Measurements from ENCODE around the gene RALGAPB.
"Not testable (repeated sequence)": the region's sequence is repeated elsewhere in the genome, so short reads cannot be mapped to it uniquely, and the experiment has no call there.

Gene RALGAPB

DNA sequence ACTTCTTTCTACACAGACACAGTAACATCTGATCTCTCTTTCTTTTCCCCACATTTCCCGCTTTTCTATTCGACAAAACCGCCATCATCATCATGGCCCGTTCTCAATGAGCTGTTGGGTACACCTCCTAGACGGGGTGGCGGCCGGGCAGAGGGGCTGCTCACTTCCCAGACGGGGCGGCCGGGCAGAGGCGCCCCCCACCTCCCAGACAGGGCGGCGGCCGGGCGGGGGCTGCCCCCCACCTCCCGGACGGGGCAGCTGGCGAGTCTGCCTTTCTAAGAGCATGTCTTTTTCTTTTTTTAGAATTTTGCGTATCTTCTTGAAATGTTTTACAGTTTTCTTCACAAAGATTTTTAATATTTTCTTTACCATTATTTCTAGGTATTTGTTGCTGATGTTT, 39.1 kb downstream of the RALGAPB start:
- not testable (repeated sequence) for H3K9ac ChIP-seq (ENCODE audit: low read length); H3K4me3 ChIP-seq (ENCODE audit: insufficient read depth in 1 of 2, low read depth in 1 of 2, low read length in 2 of 2); H2AFZ ChIP-seq (ENCODE audit: low read depth, low read length); H3K4me1 ChIP-seq (ENCODE audit: control insufficient read depth, insufficient read depth, low read depth, low read length); H4K8ac ChIP-seq (ENCODE audit: low read length); H2BK12ac ChIP-seq (ENCODE audit: low read length in 2 of 2); H3K9me3 ChIP-seq (ENCODE audit: control insufficient read depth, low read length); H3K18ac ChIP-seq (ENCODE audit: low read depth in 1 of 2, low read length in 2 of 2); H2BK120ac ChIP-seq (ENCODE audit: low read depth, low read length); H3K27me3 ChIP-seq (ENCODE audit: control insufficient read depth in 1 of 2, insufficient read depth in 1 of 2, low read length in 2 of 2); H3K14ac ChIP-seq (ENCODE audit: low read length in 2 of 2); H3K23ac ChIP-seq (ENCODE audit: low read length in 2 of 2); H3K4me2 ChIP-seq (ENCODE audit: low read length, poor library complexity, severe bottlenecking); H3K27ac ChIP-seq (ENCODE audit: low read length, poor library complexity, severe bottlenecking); H3K4ac ChIP-seq (ENCODE audit: low read depth in 1 of 2, low read length in 2 of 2); DNase-seq; H4K91ac ChIP-seq (ENCODE audit: low read length); H2BK5ac ChIP-seq (ENCODE audit: low read depth, low read length, poor library complexity, severe bottlenecking); H2AK5ac ChIP-seq (ENCODE audit: low read length, severe bottlenecking); H2BK15ac ChIP-seq (ENCODE audit: low read depth, poor library complexity, severe bottlenecking)
- Histone ChIP-seq H3K79me1 (replicated peaks; ENCODE audit: low read length, poor library complexity, severe bottlenecking) (peaks cover 17% of the 10 kb centered on the region), H3K36me3 (ENCODE audit: control insufficient read depth in 1 of 2, insufficient read depth in 2 of 2, low read depth in 1 of 2, low read length in 2 of 2) (peaks cover 13 to 55% of the 10 kb centered on the region in 2 experiments)
- 99% methylated on average over 11 of the region's 19 CpGs for WGBS

DNA sequence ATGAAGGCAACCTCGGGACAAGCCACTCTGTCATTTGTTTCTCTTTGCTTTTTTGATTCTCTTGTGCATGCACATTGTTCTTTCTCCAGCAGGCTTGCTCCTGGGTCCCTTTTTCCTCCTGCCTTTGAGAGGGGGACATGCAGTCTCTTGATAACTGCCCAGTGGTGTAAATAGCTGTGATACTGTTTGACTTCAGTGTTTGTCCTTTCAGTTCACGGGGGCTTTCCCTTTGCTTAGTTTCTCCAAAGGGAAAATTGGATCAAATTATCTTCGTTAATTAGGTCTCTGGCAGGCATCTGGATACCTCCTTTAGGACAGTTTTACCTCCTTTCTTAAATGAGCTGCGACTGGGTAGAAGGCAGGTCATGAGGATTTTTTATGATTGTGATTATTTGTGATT, 41.5 kb downstream of the RALGAPB start:
- H3K27me3 ChIP-seq (ENCODE audit: control insufficient read depth in 1 of 2, insufficient read depth in 1 of 2, low read length in 2 of 2) = no peaks in the 10 kb centered on the region
- H3K14ac ChIP-seq (ENCODE audit: low read length in 2 of 2) = no peak overlapping the region
- no peak overlapping the region for H3K4me2 ChIP-seq (ENCODE audit: low read length, poor library complexity, severe bottlenecking)
- H3K79me1 ChIP-seq (replicated peaks; ENCODE audit: low read length, poor library complexity, severe bottlenecking) = peaks cover 18% of the 10 kb centered on the region
- no peak overlapping the region for H2BK15ac ChIP-seq (ENCODE audit: low read depth, poor library complexity, severe bottlenecking)
- H3K9me3 ChIP-seq (ENCODE audit: control insufficient read depth, low read length) = no peaks in the 10 kb centered on the region
- no peak for DNase-seq
- no peak overlapping the region for H3K18ac ChIP-seq (ENCODE audit: low read depth in 1 of 2, low read length in 2 of 2)
- H4K91ac ChIP-seq (ENCODE audit: low read length) = no peak overlapping the region
- no peak overlapping the region for H2BK5ac ChIP-seq (ENCODE audit: low read depth, low read length, poor library complexity, severe bottlenecking)
- H3K4me3 ChIP-seq (ENCODE audit: insufficient read depth in 1 of 2, low read depth in 1 of 2, low read length in 2 of 2) = no peak overlapping the region
- no peak overlapping the region for H3K23ac ChIP-seq (ENCODE audit: low read length in 2 of 2)
- H4K8ac ChIP-seq (ENCODE audit: low read length) = no peak overlapping the region
- H3K4me1 ChIP-seq (ENCODE audit: control insufficient read depth, insufficient read depth, low read depth, low read length) = no peaks in the 10 kb centered on the region
- 98% methylated on average over 4 of the region's 4 CpGs for WGBS
- H2AK5ac ChIP-seq (ENCODE audit: low read length, severe bottlenecking) = no peak overlapping the region
- H3K36me3 ChIP-seq (ENCODE audit: control insufficient read depth in 1 of 2, insufficient read depth in 2 of 2, low read depth in 1 of 2, low read length in 2 of 2) = peaks cover 19 to 64% of the 10 kb centered on the region in 2 experiments
- H2AFZ ChIP-seq (ENCODE audit: low read depth, low read length) = no peak overlapping the region
- no peak overlapping the region for H2BK120ac ChIP-seq (ENCODE audit: low read depth, low read length)
- H2BK12ac ChIP-seq (ENCODE audit: low read length in 2 of 2) = no peak overlapping the region
- H3K27ac ChIP-seq (ENCODE audit: low read length, poor library complexity, severe bottlenecking) = no peak overlapping the region
- no peak overlapping the region for H3K9ac ChIP-seq (ENCODE audit: low read length)
- no peak overlapping the region for H3K4ac ChIP-seq (ENCODE audit: low read depth in 1 of 2, low read length in 2 of 2)

DNA sequence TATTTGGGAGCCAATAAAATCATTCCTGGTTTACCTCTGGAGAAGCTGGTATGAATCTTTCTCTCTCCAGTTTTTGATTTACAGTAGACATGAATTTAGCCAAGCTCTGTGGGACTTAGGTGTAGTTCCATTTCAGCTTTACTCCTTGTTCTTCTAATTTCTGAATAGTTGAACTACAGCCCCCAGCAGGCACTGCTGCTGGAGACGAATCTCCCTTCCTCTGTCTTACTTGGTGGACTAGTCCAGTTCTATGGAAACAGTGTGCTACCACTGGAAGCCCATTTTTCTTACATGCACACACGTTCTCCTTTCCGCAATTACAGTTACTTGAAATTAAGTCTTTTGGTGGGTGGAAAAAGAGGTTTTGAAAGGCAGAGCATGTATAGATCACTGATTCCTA, 42.3 kb downstream of the RALGAPB start:
- H3K27ac ChIP-seq (ENCODE audit: low read length, poor library complexity, severe bottlenecking) = no peak overlapping the region
- no peak overlapping the region for H3K18ac ChIP-seq (ENCODE audit: low read depth in 1 of 2, low read length in 2 of 2)
- no peak overlapping the region for H3K4me3 ChIP-seq (ENCODE audit: insufficient read depth in 1 of 2, low read depth in 1 of 2, low read length in 2 of 2)
- peaks cover 16% of the 10 kb centered on the region for H3K79me1 ChIP-seq (replicated peaks; ENCODE audit: low read length, poor library complexity, severe bottlenecking)
- H4K8ac ChIP-seq (ENCODE audit: low read length) = no peak overlapping the region
- no peak for DNase-seq
- H3K4ac ChIP-seq (ENCODE audit: low read depth in 1 of 2, low read length in 2 of 2) = no peak overlapping the region
- no peak overlapping the region for H3K4me2 ChIP-seq (ENCODE audit: low read length, poor library complexity, severe bottlenecking)
- H2BK15ac ChIP-seq (ENCODE audit: low read depth, poor library complexity, severe bottlenecking) = no peak overlapping the region
- H3K36me3 ChIP-seq (ENCODE audit: control insufficient read depth in 1 of 2, insufficient read depth in 2 of 2, low read depth in 1 of 2, low read length in 2 of 2) = peaks cover 15 to 60% of the 10 kb centered on the region in 2 experiments
- 100% methylated on average over 2 of the region's 3 CpGs for WGBS
- H2BK120ac ChIP-seq (ENCODE audit: low read depth, low read length) = no peak overlapping the region
- H3K9me3 ChIP-seq (ENCODE audit: control insufficient read depth, low read length) = no peaks in the 10 kb centered on the region
- no peak overlapping the region for H4K91ac ChIP-seq (ENCODE audit: low read length)
- no peak overlapping the region for H3K14ac ChIP-seq (ENCODE audit: low read length in 2 of 2)
- H2AK5ac ChIP-seq (ENCODE audit: low read length, severe bottlenecking) = no peak overlapping the region
- H3K9ac ChIP-seq (ENCODE audit: low read length) = no peak overlapping the region
- H2BK12ac ChIP-seq (ENCODE audit: low read length in 2 of 2) = no peak overlapping the region
- no peak overlapping the region for H2BK5ac ChIP-seq (ENCODE audit: low read depth, low read length, poor library complexity, severe bottlenecking)
- H3K23ac ChIP-seq (ENCODE audit: low read length in 2 of 2) = no peak overlapping the region
- no peaks in the 10 kb centered on the region for H3K4me1 ChIP-seq (ENCODE audit: control insufficient read depth, insufficient read depth, low read depth, low read length)
- H3K27me3 ChIP-seq (ENCODE audit: control insufficient read depth in 1 of 2, insufficient read depth in 1 of 2, low read length in 2 of 2) = no peaks in the 10 kb centered on the region
- H2AFZ ChIP-seq (ENCODE audit: low read depth, low read length) = no peak overlapping the region

DNA sequence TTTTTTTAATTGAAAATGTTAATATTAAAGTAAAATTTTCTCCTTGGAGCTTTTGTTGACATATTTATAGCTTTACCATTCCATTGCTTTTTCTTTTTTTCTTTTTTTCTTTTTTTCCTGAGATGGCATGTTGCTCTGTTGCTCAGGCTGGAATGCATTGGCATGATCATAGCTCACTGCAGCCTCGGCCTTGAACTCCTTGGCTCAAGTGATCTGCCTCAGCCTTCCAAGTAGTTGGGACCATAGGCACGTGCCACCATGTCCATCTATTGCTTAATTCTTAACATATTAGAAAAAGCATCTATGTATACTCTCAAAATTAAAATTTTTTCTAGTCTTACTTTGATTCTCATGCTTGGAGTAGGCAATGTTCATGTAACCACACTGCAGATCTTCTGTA, 43.0 kb downstream of the RALGAPB start:
- H3K4ac ChIP-seq (ENCODE audit: low read depth in 1 of 2, low read length in 2 of 2) = no peak overlapping the region
- no peaks in the 10 kb centered on the region for H3K27me3 ChIP-seq (ENCODE audit: control insufficient read depth in 1 of 2, insufficient read depth in 1 of 2, low read length in 2 of 2)
- no peak overlapping the region for H3K18ac ChIP-seq (ENCODE audit: low read depth in 1 of 2, low read length in 2 of 2)
- H2BK12ac ChIP-seq (ENCODE audit: low read length in 2 of 2) = no peak overlapping the region
- H3K9me3 ChIP-seq (ENCODE audit: control insufficient read depth, low read length) = no peaks in the 10 kb centered on the region
- H2AK5ac ChIP-seq (ENCODE audit: low read length, severe bottlenecking) = no peak overlapping the region
- no peak overlapping the region for H3K23ac ChIP-seq (ENCODE audit: low read length in 2 of 2)
- H3K14ac ChIP-seq (ENCODE audit: low read length in 2 of 2) = no peak overlapping the region
- H2BK120ac ChIP-seq (ENCODE audit: low read depth, low read length) = no peak overlapping the region
- WGBS = 96% methylated on average over 1 of the region's 2 CpGs
- H3K79me1 ChIP-seq (replicated peaks; ENCODE audit: low read length, poor library complexity, severe bottlenecking) = peaks cover 16% of the 10 kb centered on the region
- H3K9ac ChIP-seq (ENCODE audit: low read length) = no peak overlapping the region
- no peaks in the 10 kb centered on the region for H3K4me1 ChIP-seq (ENCODE audit: control insufficient read depth, insufficient read depth, low read depth, low read length)
- no peak overlapping the region for H3K4me2 ChIP-seq (ENCODE audit: low read length, poor library complexity, severe bottlenecking)
- DNase-seq = no peak
- no peak overlapping the region for H4K91ac ChIP-seq (ENCODE audit: low read length)
- H2BK15ac ChIP-seq (ENCODE audit: low read depth, poor library complexity, severe bottlenecking) = no peak overlapping the region
- H4K8ac ChIP-seq (ENCODE audit: low read length) = no peak overlapping the region
- peaks cover 13 to 56% of the 10 kb centered on the region in 2 experiments for H3K36me3 ChIP-seq (ENCODE audit: control insufficient read depth in 1 of 2, insufficient read depth in 2 of 2, low read depth in 1 of 2, low read length in 2 of 2)
- no peak overlapping the region for H3K4me3 ChIP-seq (ENCODE audit: insufficient read depth in 1 of 2, low read depth in 1 of 2, low read length in 2 of 2)
- H3K27ac ChIP-seq (ENCODE audit: low read length, poor library complexity, severe bottlenecking) = no peak overlapping the region
- no peak overlapping the region for H2AFZ ChIP-seq (ENCODE audit: low read depth, low read length)
- no peak overlapping the region for H2BK5ac ChIP-seq (ENCODE audit: low read depth, low read length, poor library complexity, severe bottlenecking)
